Measurements from ENCODE around the gene CD101.

CD101 gene

DNA sequence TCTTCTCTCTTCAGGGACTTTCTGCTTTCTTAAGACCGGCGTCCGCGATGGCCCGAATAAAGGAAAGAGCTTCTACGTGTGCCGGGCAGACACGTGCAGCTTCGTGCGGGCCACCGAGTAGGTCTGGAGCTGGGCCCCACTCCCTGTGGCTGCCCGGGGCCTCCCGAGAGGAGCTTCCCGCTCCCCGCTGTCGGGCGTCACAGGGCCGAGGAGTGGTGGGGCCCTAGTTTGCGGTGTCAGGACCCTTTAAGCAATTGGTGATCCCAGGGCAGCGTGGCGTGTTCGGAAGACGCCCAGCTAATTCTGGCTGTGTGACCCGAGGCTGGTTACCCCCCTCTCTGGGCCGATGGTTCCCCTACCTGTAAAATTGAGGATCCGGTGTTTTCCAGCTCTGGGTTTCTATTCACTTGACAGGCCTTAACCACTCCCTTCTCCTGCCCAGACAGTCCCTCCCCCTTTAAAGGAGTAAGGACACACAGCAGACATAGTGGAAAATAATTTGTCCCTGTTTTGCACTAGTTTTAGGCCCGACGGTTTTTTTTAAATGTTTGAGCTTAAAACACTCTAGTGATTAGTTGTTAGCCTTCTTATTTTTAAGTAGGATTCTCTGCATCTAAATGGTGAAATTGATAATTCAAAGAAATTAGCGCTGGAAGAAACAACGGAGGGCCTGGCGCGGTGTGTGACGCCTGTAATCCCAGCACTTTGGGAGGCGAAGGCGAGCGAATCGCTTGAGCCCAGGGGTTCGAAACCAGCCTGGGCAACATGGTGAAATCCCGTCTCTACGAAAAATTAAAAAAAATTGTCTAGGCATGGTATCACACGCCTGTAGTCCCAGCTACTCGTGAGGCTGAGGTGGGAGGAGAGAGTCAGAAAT is 59.1 kb downstream of the CD101 start:
- WGBS: 25% methylated on average over 42 of the region's 42 CpGs

DNA sequence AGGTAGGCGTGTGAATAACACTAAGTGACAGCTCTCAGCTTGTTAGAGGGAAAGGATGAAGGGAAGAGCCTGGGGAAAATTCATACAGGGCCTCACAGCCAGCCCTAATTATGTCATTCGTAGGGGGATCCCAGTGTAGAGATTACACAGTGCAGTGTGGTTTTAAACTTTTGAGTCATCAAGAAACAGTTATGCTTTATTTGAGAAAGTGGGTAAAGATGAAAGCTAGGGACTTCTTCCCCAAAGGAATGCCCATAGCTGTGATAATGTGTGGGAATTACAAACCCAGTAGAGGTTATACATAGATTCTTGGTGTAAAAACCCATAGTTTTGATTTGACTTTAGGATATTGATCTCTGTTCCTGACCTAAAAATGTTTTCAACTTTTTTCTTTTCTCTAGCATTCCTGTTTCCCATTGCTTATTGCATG is 60.4 kb downstream of the CD101 start:
- peak; percentile 89 for DNase-seq
- H2AK5ac ChIP-seq (ENCODE audit: low read length, severe bottlenecking): no peak overlapping the region
- no peak overlapping the region for H4K91ac ChIP-seq (ENCODE audit: low read length)
- no peak overlapping the region for H3K14ac ChIP-seq (ENCODE audit: low read length in 2 of 2)
- no peak overlapping the region for H2BK120ac ChIP-seq (ENCODE audit: low read depth, low read length)
- no peak overlapping the region for H2AFZ ChIP-seq (ENCODE audit: low read depth, low read length)
- H2BK15ac ChIP-seq (ENCODE audit: low read depth, poor library complexity, severe bottlenecking): no peak overlapping the region
- H3K79me1 ChIP-seq (replicated peaks; ENCODE audit: low read length, poor library complexity, severe bottlenecking): peaks cover 7% of the 10 kb centered on the region
- no peak overlapping the region for H4K8ac ChIP-seq (ENCODE audit: low read length)
- H3K9ac ChIP-seq (ENCODE audit: low read length): no peak overlapping the region
- peaks cover 0 to 11% of the 10 kb centered on the region in 2 experiments for H3K36me3 ChIP-seq (ENCODE audit: control insufficient read depth in 1 of 2, insufficient read depth in 2 of 2, low read depth in 1 of 2, low read length in 2 of 2)
- 67% methylated on average over 2 of the region's 2 CpGs for WGBS
- peaks cover 5% of the 10 kb centered on the region for H3K4me1 ChIP-seq (ENCODE audit: control insufficient read depth, insufficient read depth, low read depth, low read length)
- no peak overlapping the region for H2BK5ac ChIP-seq (ENCODE audit: low read depth, low read length, poor library complexity, severe bottlenecking)
- H3K23ac ChIP-seq (ENCODE audit: low read length in 2 of 2): no peak overlapping the region
- H3K18ac ChIP-seq (ENCODE audit: low read depth in 1 of 2, low read length in 2 of 2): no peak overlapping the region
- H2BK12ac ChIP-seq (ENCODE audit: low read length in 2 of 2): no peak overlapping the region
- no peak overlapping the region for H3K4me3 ChIP-seq (ENCODE audit: insufficient read depth in 1 of 2, low read depth in 1 of 2, low read length in 2 of 2)
- no peak overlapping the region for H3K4ac ChIP-seq (ENCODE audit: low read depth in 1 of 2, low read length in 2 of 2)
- H3K27ac ChIP-seq (ENCODE audit: low read length, poor library complexity, severe bottlenecking): no peak overlapping the region
- H3K4me2 ChIP-seq (ENCODE audit: low read length, poor library complexity, severe bottlenecking): no peak overlapping the region
- no peaks in the 10 kb centered on the region for H3K9me3 ChIP-seq (ENCODE audit: control insufficient read depth, low read length)
- no peaks in the 10 kb centered on the region for H3K27me3 ChIP-seq (ENCODE audit: control insufficient read depth in 1 of 2, insufficient read depth in 1 of 2, low read length in 2 of 2)

More for the DNA sequence above, 59.1 kb downstream of the CD101 start:
- H3K27ac ChIP-seq (ENCODE audit: low read length, poor library complexity, severe bottlenecking): peak overlapping the region; percentile 5
- H2BK5ac ChIP-seq (ENCODE audit: low read depth, low read length, poor library complexity, severe bottlenecking): no peak overlapping the region
- peak overlapping the region; percentile 89 for H3K9ac ChIP-seq (ENCODE audit: low read length)
- peak overlapping the region; percentile 81 for H2AFZ ChIP-seq (ENCODE audit: low read depth, low read length)
- H2BK120ac ChIP-seq (ENCODE audit: low read depth, low read length): no peak overlapping the region
- DNase-seq: peak; percentile 73
- no peaks in the 10 kb centered on the region for H3K27me3 ChIP-seq (ENCODE audit: control insufficient read depth in 1 of 2, insufficient read depth in 1 of 2, low read length in 2 of 2)
- no peak overlapping the region for H2BK15ac ChIP-seq (ENCODE audit: low read depth, poor library complexity, severe bottlenecking)
- H3K14ac ChIP-seq (ENCODE audit: low read length in 2 of 2): no peak overlapping the region
- peak overlapping the region; percentile 79 to 92 for H3K4me3 ChIP-seq (ENCODE audit: insufficient read depth in 1 of 2, low read depth in 1 of 2, low read length in 2 of 2)
- H3K4me2 ChIP-seq (ENCODE audit: low read length, poor library complexity, severe bottlenecking): peak overlapping the region; percentile 96
- H2BK12ac ChIP-seq (ENCODE audit: low read length in 2 of 2): no peak overlapping the region
- no peak overlapping the region for H2AK5ac ChIP-seq (ENCODE audit: low read length, severe bottlenecking)
- no peak overlapping the region for H3K23ac ChIP-seq (ENCODE audit: low read length in 2 of 2)
- no peak overlapping the region for H3K18ac ChIP-seq (ENCODE audit: low read depth in 1 of 2, low read length in 2 of 2)
- peaks cover 0 to 11% of the 10 kb centered on the region in 2 experiments for H3K36me3 ChIP-seq (ENCODE audit: control insufficient read depth in 1 of 2, insufficient read depth in 2 of 2, low read depth in 1 of 2, low read length in 2 of 2)
- H3K79me1 ChIP-seq (replicated peaks; ENCODE audit: low read length, poor library complexity, severe bottlenecking): peaks cover 6% of the 10 kb centered on the region
- peak overlapping the region; percentile 47 for H4K8ac ChIP-seq (ENCODE audit: low read length)
- peaks cover 5% of the 10 kb centered on the region for H3K4me1 ChIP-seq (ENCODE audit: control insufficient read depth, insufficient read depth, low read depth, low read length)
- H3K4ac ChIP-seq (ENCODE audit: low read depth in 1 of 2, low read length in 2 of 2): no peak overlapping the region
- H3K9me3 ChIP-seq (ENCODE audit: control insufficient read depth, low read length): no peaks in the 10 kb centered on the region
- H4K91ac ChIP-seq (ENCODE audit: low read length): no peak overlapping the region

DNA sequence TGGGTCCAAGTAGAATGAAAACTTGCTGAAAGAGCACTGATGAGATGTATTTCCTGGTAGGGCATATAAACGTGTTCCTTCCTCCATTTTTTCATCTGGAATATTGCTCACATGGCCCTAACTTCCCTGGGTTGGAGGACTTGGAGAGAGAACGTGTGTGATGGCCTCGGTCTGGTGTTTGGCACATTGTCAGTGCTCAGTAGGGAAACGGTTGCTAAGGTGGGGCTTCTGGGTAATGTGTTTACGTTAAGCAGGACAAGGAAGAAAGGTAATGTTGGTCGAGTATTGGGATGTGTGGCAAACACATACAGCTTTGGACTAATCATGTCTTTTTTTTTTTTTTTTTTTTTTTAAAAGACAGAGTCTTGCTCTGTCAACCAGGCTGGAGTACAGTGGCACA is 64.8 kb downstream of the CD101 start:
- H3K18ac ChIP-seq (ENCODE audit: low read depth in 1 of 2, low read length in 2 of 2): no peak overlapping the region
- DNase-seq: no peak
- no peak overlapping the region for H2BK5ac ChIP-seq (ENCODE audit: low read depth, low read length, poor library complexity, severe bottlenecking)
- H3K23ac ChIP-seq (ENCODE audit: low read length in 2 of 2): no peak overlapping the region
- H2AK5ac ChIP-seq (ENCODE audit: low read length, severe bottlenecking): no peak overlapping the region
- no peak overlapping the region for H2AFZ ChIP-seq (ENCODE audit: low read depth, low read length)
- no peak overlapping the region for H4K91ac ChIP-seq (ENCODE audit: low read length)
- H3K4ac ChIP-seq (ENCODE audit: low read depth in 1 of 2, low read length in 2 of 2): no peak overlapping the region
- no peaks in the 10 kb centered on the region for H3K27me3 ChIP-seq (ENCODE audit: control insufficient read depth in 1 of 2, insufficient read depth in 1 of 2, low read length in 2 of 2)
- no peaks in the 10 kb centered on the region for H3K9me3 ChIP-seq (ENCODE audit: control insufficient read depth, low read length)
- H2BK12ac ChIP-seq (ENCODE audit: low read length in 2 of 2): no peak overlapping the region
- H3K79me1 ChIP-seq (replicated peaks; ENCODE audit: low read length, poor library complexity, severe bottlenecking): peaks cover 13% of the 10 kb centered on the region
- peaks cover 0 to 11% of the 10 kb centered on the region in 2 experiments for H3K36me3 ChIP-seq (ENCODE audit: control insufficient read depth in 1 of 2, insufficient read depth in 2 of 2, low read depth in 1 of 2, low read length in 2 of 2)
- H2BK120ac ChIP-seq (ENCODE audit: low read depth, low read length): no peak overlapping the region
- H3K4me1 ChIP-seq (ENCODE audit: control insufficient read depth, insufficient read depth, low read depth, low read length): no peaks in the 10 kb centered on the region
- H3K4me3 ChIP-seq (ENCODE audit: insufficient read depth in 1 of 2, low read depth in 1 of 2, low read length in 2 of 2): no peak overlapping the region
- no peak overlapping the region for H3K9ac ChIP-seq (ENCODE audit: low read length)
- WGBS: 99% methylated on average over 4 of the region's 6 CpGs
- no peak overlapping the region for H3K14ac ChIP-seq (ENCODE audit: low read length in 2 of 2)
- H2BK15ac ChIP-seq (ENCODE audit: low read depth, poor library complexity, severe bottlenecking): no peak overlapping the region
- no peak overlapping the region for H3K4me2 ChIP-seq (ENCODE audit: low read length, poor library complexity, severe bottlenecking)
- H4K8ac ChIP-seq (ENCODE audit: low read length): no peak overlapping the region
- H3K27ac ChIP-seq (ENCODE audit: low read length, poor library complexity, severe bottlenecking): no peak overlapping the region

DNA sequence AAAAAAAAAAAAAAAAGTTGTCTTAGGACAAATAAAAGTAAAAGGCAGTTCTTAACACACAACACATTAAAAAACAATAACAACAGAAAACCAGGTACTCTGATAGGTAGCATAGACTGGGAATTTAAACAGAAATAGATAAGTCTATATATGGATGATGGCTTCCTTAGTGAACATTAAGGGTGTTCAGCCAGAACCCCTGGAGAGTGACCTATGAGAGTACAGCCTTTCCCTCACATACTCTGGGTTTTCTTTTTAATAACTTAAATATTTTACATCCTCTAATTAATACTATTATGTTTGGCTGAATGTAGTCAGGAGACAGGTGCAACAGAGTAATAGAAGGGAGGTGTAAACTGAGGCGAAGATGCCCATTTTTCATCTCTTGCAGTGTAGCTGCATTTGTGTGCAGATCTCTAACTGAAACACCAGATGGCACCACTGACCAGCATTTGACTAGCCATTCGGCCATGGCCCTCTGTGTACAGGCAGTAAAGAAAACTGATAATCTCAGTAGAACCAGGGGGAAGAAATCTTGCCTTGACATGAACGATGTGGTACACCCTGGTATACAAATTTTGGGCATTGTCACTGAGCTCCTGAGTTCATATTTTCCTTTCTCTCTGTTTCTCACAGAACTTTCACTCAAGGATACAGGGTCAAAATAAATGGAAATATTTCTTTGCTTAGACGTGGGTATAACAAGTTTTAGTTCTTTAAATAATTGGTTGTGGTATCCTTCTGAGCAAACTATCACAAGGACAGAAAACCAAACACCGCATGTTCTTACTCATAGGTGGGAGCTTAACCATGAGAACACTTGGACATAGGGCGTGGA is 66.2 kb downstream of the CD101 start:
- no peak overlapping the region for H3K27ac ChIP-seq (ENCODE audit: low read length, poor library complexity, severe bottlenecking)
- no peak overlapping the region for H3K4me2 ChIP-seq (ENCODE audit: low read length, poor library complexity, severe bottlenecking)
- WGBS: 72% methylated on average over 4 of the region's 6 CpGs
- H3K27me3 ChIP-seq (ENCODE audit: control insufficient read depth in 1 of 2, insufficient read depth in 1 of 2, low read length in 2 of 2): no peaks in the 10 kb centered on the region
- H3K4me3 ChIP-seq (ENCODE audit: insufficient read depth in 1 of 2, low read depth in 1 of 2, low read length in 2 of 2): no peak overlapping the region
- no peak overlapping the region for H3K23ac ChIP-seq (ENCODE audit: low read length in 2 of 2)
- H2AFZ ChIP-seq (ENCODE audit: low read depth, low read length): no peak overlapping the region
- peaks cover 0 to 11% of the 10 kb centered on the region in 2 experiments for H3K36me3 ChIP-seq (ENCODE audit: control insufficient read depth in 1 of 2, insufficient read depth in 2 of 2, low read depth in 1 of 2, low read length in 2 of 2)
- no peaks in the 10 kb centered on the region for H3K4me1 ChIP-seq (ENCODE audit: control insufficient read depth, insufficient read depth, low read depth, low read length)
- no peak overlapping the region for H3K4ac ChIP-seq (ENCODE audit: low read depth in 1 of 2, low read length in 2 of 2)
- H2BK120ac ChIP-seq (ENCODE audit: low read depth, low read length): no peak overlapping the region
- no peak overlapping the region for H2AK5ac ChIP-seq (ENCODE audit: low read length, severe bottlenecking)
- no peak overlapping the region for H3K9ac ChIP-seq (ENCODE audit: low read length)
- H3K14ac ChIP-seq (ENCODE audit: low read length in 2 of 2): no peak overlapping the region
- H2BK5ac ChIP-seq (ENCODE audit: low read depth, low read length, poor library complexity, severe bottlenecking): no peak overlapping the region
- H3K79me1 ChIP-seq (replicated peaks; ENCODE audit: low read length, poor library complexity, severe bottlenecking): peaks cover 19% of the 10 kb centered on the region
- no peaks in the 10 kb centered on the region for H3K9me3 ChIP-seq (ENCODE audit: control insufficient read depth, low read length)
- H2BK12ac ChIP-seq (ENCODE audit: low read length in 2 of 2): no peak overlapping the region
- no peak overlapping the region for H3K18ac ChIP-seq (ENCODE audit: low read depth in 1 of 2, low read length in 2 of 2)
- H4K8ac ChIP-seq (ENCODE audit: low read length): no peak overlapping the region
- DNase-seq: peak; percentile 68
- H4K91ac ChIP-seq (ENCODE audit: low read length): no peak overlapping the region
- H2BK15ac ChIP-seq (ENCODE audit: low read depth, poor library complexity, severe bottlenecking): no peak overlapping the region

Measured in mesenchymal stem cell (in vitro differentiated cells and primary cell).